Spleen (tissue), 11 donors: ENCODE data around the gene EID1. TPM values are rescaled to one million over a fixed set of nuclear protein-coding genes. Genes with fewer than 3 reads are reported as not detected.

Experiments
- DNase-seq: peaks from one replicate; pipeline ENCODE4 v3.0.0-alpha.2; 2020
- H3K27ac ChIP-seq, 8 donors: fragments of 200-600 bp; sonication (generic) in 7 of 8; 1 replicate in 4 of 8; 2 replicates in 4 of 8; pipeline versions ENCODE4 v1.5.0 to v1.8.0; 2016 to 2021; ENCODE audit warnings: inconsistent platforms in 4 of 8, mild to moderate bottlenecking in 4 of 8, moderate library complexity in 1 of 8
- H3K27me3 ChIP-seq, 7 donors: fragments of 200-600 bp; sonication (generic) in 6 of 7; replicated peaks in 1 of 7; 1 replicate in 4 of 7; 2 replicates in 3 of 7; pipeline versions ENCODE4 v1.5.0 to v1.8.0; 2016 to 2021; ENCODE audit warnings: inconsistent platforms in 3 of 7, mild to moderate bottlenecking in 1 of 7
- H3K36me3 ChIP-seq, 6 donors: fragments of 200-600 bp; sonication (generic) in 5 of 6; 1 replicate in 4 of 6; 2 replicates in 2 of 6; pipeline versions ENCODE4 v1.5.0 to v1.8.0; 2016 to 2021; ENCODE audit warnings: inconsistent platforms in 2 of 6
- H3K4me1 ChIP-seq, 6 donors: fragments of 200-600 bp; sonication (generic) in 5 of 6; 1 replicate in 3 of 6; 2 replicates in 3 of 6; pipeline versions ENCODE4 v1.5.0 to v1.8.0; 2016 to 2021; ENCODE audit warnings: inconsistent platforms in 3 of 6
- H3K4me3 ChIP-seq, 8 donors: fragments of 200-600 bp; sonication (generic) in 7 of 8; 1 replicate in 4 of 8; 2 replicates in 4 of 8; pipeline versions ENCODE4 v1.5.0 to v1.8.0; 2016 to 2021; ENCODE audit warnings: inconsistent platforms in 4 of 8, mild to moderate bottlenecking in 4 of 8, moderate library complexity in 2 of 8
- H3K9me3 ChIP-seq, 8 donors: fragments of 200-600 bp; sonication (generic) in 7 of 8; 1 replicate in 4 of 8; 2 replicates in 4 of 8; pipeline versions ENCODE4 v1.5.0 to v1.8.0; 2016 to 2021; ENCODE audit warnings: inconsistent platforms in 4 of 8
- POLR2A ChIP-seq, 3 donors: fragments of 450-650 bp; IDR thresholded peaks; one replicate each; pipeline ENCODE4 v1.5.1; 2017; ENCODE audit warnings: antibody characterized with exemption in 3 of 3, mild to moderate bottlenecking in 1 of 3
- POLR2AphosphoS5 ChIP-seq, 3 donors: sonication (generic); formaldehyde crosslinking; IDR thresholded peaks; one replicate each; pipeline ENCODE4 v1.5.1; 2017; ENCODE audit warnings: antibody characterized with exemption in 3 of 3
- WGBS, 5 donors: extraction: QIAGEN DNeasy Blood & Tissue Kit in 3 of 5; methylation state at CpG; one replicate each; pipeline versions ENCODE4 v1.1.5 to v1.1.7; 2013 to 2018; 5-methylcytosine and 5-hydroxymethylcytosine counted together
- intact Hi-C: fragments of 100-400 bp; cut with DNase I; formaldehyde crosslinking; loops from one replicate; pipeline ENCODE4 v1.15.0; 2023; ENCODE audit warnings: low total_unique reads
- polyA plus RNA-seq, 3 donors: library from polyadenylated mRNA; stranded (reverse); fragments of 200-250 nt; gene quantifications; one replicate each; pipeline ENCODE4 v1.2.1, GENCODE V29; 2013
- total RNA-seq, 7 donors: library from RNA; depleted of rRNA in 3 of 7; stranded (reverse); fragments of >200 nt in 3 of 7; fragmentation: NEBNext Ultra II Directional in 4 of 7; extraction: Animal tissue kit (Norgen Biotek cat#: 25700) in 4 of 7; gene quantifications; one replicate each; pipeline versions ENCODE4 v1.1.0 to v1.2.1, GENCODE V29; 2016 to 2021
- TF ChIP-seq, protein P1 (sequence below), 11 experiments: fragments of 200-600 bp in 7 of 11; fragments of 450-650 bp in 4 of 11; sonication (generic) in 4 of 11; IDR thresholded peaks in 8 of 11; conservative IDR thresholded peaks in 3 of 11; 1 replicate in 7 of 11; 2 replicates in 4 of 11; pipeline versions ENCODE4 v1.4.0 to v1.8.0; 2016 to 2021; ENCODE audit warnings: antibody characterized with exemption in 11 of 11, inconsistent platforms in 4 of 11, mild to moderate bottlenecking in 1 of 11
- donor health status: healthy with polysubstance abuse.
- donor health status: DM: no; HTN: no; CAD: no; lungs with moderate emphysema.
- donor health status: DM: no; HTN: no; CAD: no.
- donor health status: Bipolar disorder and iron deficiency.
- donor health status: healthy.
- donor health status: DM: no; HTN: no; CAD: no.
- donor health status: DM: yes; HTN: yes; CAD: no.

Gene EID1
- total and polyA plus RNA-seq, 10 donors = 68.4 to 171 (median 115) TPM

DNA sequence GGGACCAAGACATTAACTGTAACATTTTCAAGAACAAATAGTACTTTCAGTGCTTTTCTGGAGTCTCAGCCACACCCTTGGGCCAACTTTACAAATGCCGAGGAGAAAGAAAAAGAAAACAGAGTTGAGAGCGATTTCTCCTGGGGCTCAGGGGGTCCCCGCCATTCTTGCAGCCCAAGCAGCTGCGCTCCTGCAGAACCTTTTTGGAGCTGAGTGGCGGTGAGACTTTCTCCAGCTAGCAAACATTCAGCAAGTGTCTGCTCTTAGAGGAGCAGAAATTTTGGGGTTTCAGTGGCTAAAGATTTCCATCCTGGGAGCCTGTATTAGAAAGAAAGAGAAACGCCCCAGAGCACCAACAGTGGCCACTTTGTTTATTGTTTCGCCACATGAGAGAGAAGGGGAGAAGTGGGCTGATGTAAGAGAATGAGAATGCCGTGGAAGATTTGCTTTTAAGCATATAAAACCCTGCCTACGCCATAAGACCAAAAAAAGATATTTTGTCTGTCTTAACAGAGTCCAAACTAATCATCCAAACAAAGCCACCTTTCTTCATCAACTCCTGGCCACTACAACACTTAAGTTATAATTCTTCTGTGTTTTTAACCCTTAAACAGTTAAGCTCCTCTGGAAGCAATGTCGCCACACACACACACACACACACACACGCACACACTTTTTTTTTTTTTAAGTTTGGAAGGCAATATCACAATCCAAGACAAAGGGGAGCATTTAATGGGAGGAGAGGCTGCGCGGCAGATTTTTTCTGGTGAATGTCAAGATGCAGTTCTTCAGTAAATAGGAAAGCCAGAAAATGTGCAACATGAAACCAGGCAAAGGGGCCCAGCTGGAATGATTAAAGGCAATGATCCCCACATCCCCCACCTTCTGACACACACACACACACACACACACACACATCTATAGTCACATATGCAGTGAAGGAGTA is 19.2 kb downstream of the EID1 start:
- Histone ChIP-seq H3K4me1 (no peaks in the 10 kb centered on the region), H3K36me3 (no peaks in the 10 kb centered on the region), H3K27me3 (peaks cover 0 to 15% (median 0%) of the 10 kb centered on the region in 7 donors), H3K4me3 (no peak overlapping the region), H3K27ac (no peak overlapping the region), H3K9me3 (no peaks in the 10 kb centered on the region)
- DNase-seq = no peak
- TF ChIP-seq POLR2AphosphoS5 (IDR thresholded peaks at IDR 0.05) (no peak), POLR2A (IDR thresholded peaks at IDR 0.05) (no peak)
- TF ChIP-seq, protein P1, sequence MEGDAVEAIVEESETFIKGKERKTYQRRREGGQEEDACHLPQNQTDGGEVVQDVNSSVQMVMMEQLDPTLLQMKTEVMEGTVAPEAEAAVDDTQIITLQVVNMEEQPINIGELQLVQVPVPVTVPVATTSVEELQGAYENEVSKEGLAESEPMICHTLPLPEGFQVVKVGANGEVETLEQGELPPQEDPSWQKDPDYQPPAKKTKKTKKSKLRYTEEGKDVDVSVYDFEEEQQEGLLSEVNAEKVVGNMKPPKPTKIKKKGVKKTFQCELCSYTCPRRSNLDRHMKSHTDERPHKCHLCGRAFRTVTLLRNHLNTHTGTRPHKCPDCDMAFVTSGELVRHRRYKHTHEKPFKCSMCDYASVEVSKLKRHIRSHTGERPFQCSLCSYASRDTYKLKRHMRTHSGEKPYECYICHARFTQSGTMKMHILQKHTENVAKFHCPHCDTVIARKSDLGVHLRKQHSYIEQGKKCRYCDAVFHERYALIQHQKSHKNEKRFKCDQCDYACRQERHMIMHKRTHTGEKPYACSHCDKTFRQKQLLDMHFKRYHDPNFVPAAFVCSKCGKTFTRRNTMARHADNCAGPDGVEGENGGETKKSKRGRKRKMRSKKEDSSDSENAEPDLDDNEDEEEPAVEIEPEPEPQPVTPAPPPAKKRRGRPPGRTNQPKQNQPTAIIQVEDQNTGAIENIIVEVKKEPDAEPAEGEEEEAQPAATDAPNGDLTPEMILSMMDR (IDR thresholded peaks at IDR 0.05 in 8 of 11, conservative IDR thresholded peaks at IDR 0.05 in 3 of 11) = no peak
- 67 to 78% (median 77%) methylated on average over 13 of the region's 13 CpGs for WGBS, 5 donors
- intact Hi-C loops = no loop called here

DNA sequence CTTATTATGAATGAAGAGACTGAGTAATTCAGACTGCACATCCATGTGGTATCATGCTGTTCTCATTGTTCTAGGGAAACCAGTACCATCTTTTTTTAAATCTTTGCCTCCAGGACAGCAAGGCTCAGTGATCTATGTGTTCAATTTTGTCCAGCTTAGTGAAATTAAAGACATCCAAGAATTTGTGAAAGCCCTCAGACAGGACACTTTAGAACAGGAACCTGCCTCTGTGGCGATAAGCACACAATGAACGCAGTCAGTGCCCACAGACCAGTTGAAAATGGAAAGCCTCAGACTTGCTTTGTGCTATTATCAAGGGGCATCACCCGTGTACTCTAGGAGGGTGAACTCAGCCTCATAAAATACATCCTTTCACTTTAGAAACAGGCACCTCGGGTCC is 20.1 kb downstream of the EID1 start:
- 9 to 45% (median 22%) methylated on average over 4 of the region's 4 CpGs for WGBS, 5 donors
- TF ChIP-seq, protein P1 (IDR thresholded peaks at IDR 0.05 in 8 of 11, conservative IDR thresholded peaks at IDR 0.05 in 3 of 11) = no peak
- no peak for TF ChIP-seq POLR2AphosphoS5 (IDR thresholded peaks at IDR 0.05)
- TF ChIP-seq POLR2A (IDR thresholded peaks at IDR 0.05) = no peak
- intact Hi-C loops = no loop called here
- H3K4me1 ChIP-seq = no peaks in the 10 kb centered on the region
- H3K27me3 ChIP-seq = peaks cover 0 to 15% (median 0%) of the 10 kb centered on the region in 7 donors
- DNase-seq = no peak
- H3K9me3 ChIP-seq = no peaks in the 10 kb centered on the region
- no peak overlapping the region for H3K4me3 ChIP-seq
- H3K36me3 ChIP-seq = no peaks in the 10 kb centered on the region
- H3K27ac ChIP-seq = no peak overlapping the region

DNA sequence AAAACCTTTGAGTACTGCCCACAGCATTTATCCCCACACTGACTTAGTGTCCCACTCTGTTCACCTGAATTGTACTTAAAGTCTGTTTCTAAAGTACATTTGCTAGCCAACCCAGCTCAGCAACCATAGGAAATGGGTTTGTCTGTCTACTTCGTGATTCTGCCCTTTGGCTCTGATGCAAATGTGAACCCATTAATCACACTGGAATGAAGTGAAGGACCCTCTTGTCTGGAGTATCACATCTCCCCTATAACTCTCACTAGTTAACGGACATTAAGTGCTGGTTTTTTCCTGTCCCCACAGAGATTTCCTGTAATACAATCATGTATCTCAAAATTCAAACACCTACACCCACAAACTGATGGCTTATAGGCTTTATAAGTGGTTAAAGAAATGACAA is 20.5 kb downstream of the EID1 start:
- Histone ChIP-seq H3K36me3 (no peaks in the 10 kb centered on the region), H3K27ac (no peak overlapping the region), H3K4me1 (no peaks in the 10 kb centered on the region), H3K4me3 (no peak overlapping the region), H3K27me3 (peaks cover 0 to 15% (median 0%) of the 10 kb centered on the region in 7 donors), H3K9me3 (no peaks in the 10 kb centered on the region)
- intact Hi-C loops = no loop called here
- no peak for DNase-seq
- 22 to 31% (median 23%) methylated on average over 2 of the region's 2 CpGs for WGBS, 5 donors
- TF ChIP-seq POLR2A (IDR thresholded peaks at IDR 0.05) = no peak
- TF ChIP-seq, protein P1 (IDR thresholded peaks at IDR 0.05 in 8 of 11, conservative IDR thresholded peaks at IDR 0.05 in 3 of 11) = no peak
- no peak for TF ChIP-seq POLR2AphosphoS5 (IDR thresholded peaks at IDR 0.05)

DNA sequence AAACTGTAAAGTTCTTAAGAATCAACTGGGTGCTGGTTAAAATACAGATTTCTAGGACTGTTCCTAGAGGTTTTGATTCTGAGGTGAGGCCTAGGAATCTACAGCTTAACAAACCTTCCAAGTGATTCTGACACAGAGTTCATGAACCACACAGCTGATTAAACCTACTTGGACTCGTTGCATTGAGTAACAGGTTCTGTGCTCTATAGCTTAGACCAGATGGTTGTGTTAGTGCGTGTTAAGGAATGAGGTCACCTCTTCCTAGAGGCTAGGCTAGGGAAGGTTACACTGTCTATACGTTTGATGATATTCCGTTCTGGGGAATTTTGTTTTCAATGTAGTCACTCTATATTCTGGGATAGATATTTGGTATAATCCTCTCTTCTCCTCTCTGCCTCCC is 21.9 kb downstream of the EID1 start:
- DNase-seq = no peak
- 89 to 94% (median 93%) methylated on average over 4 of the region's 4 CpGs for WGBS, 5 donors
- no peaks in the 10 kb centered on the region for H3K36me3 ChIP-seq
- no peaks in the 10 kb centered on the region for H3K9me3 ChIP-seq
- TF ChIP-seq, protein P1 (IDR thresholded peaks at IDR 0.05 in 8 of 11, conservative IDR thresholded peaks at IDR 0.05 in 3 of 11) = no peak
- TF ChIP-seq POLR2A (IDR thresholded peaks at IDR 0.05) (no peak), POLR2AphosphoS5 (IDR thresholded peaks at IDR 0.05) (no peak)
- peaks cover 0 to 15% (median 0%) of the 10 kb centered on the region in 7 donors for H3K27me3 ChIP-seq
- no peak overlapping the region for H3K27ac ChIP-seq
- H3K4me3 ChIP-seq = no peak overlapping the region
- intact Hi-C loops = no loop called here
- no peaks in the 10 kb centered on the region for H3K4me1 ChIP-seq
